ENCODE measurements around the gene DHX16.

The DHX16 gene

GRCh38 chr6:30717129-30717844 is 44.5 kb upstream of the DHX16 start, which contains the start of gene MDC1:
Gene MDC1 (minus strand): TSS chr6:30717281. CDS start chr6:30715175, 2,106 bp downstream.
- peak; percentile 35 for TF ChIP-seq CTCF (IDR thresholded peaks at IDR 0.05; ENCODE audit: low read depth, low read length)

GRCh38 chr6:30716879-30717128 is 44.0 kb upstream of the DHX16 start:
- peak overlapping the region; percentile 75 to 76 for H3K4me3 ChIP-seq (replicated peaks in 1 of 2; ENCODE audit: low read depth in 2 of 2, low read length in 2 of 2)
- DNase-seq (ENCODE audit: low read depth in 2 of 2) = no peak
- TF ChIP-seq CTCF (IDR thresholded peaks at IDR 0.05; ENCODE audit: low read depth, low read length) = no peak

More at GRCh38 chr6:30717129-30717844, 44.5 kb upstream of the DHX16 start, which contains the start of gene MDC1:
- peak; percentile 100 for DNase-seq (ENCODE audit: low read depth in 2 of 2)
- peak within 1 kb of the TSS; percentile 75 to 76 for H3K4me3 ChIP-seq (replicated peaks in 1 of 2; ENCODE audit: low read depth in 2 of 2, low read length in 2 of 2)

GRCh38 chr6:30714263-30714662 is 41.5 kb upstream of the DHX16 start:
- TF ChIP-seq CTCF (IDR thresholded peaks at IDR 0.05; ENCODE audit: low read depth, low read length) = no peak

GRCh38 chr6:30712441-30712945 is 39.7 kb upstream of the DHX16 start:
- DNase-seq (ENCODE audit: low read depth in 2 of 2) = no peak
- no peak overlapping the region for H3K4me3 ChIP-seq (replicated peaks in 1 of 2; ENCODE audit: low read depth in 2 of 2, low read length in 2 of 2)
- TF ChIP-seq CTCF (IDR thresholded peaks at IDR 0.05; ENCODE audit: low read depth, low read length) = no peak

More at GRCh38 chr6:30714263-30714662, 41.5 kb upstream of the DHX16 start:
- no peak for DNase-seq (ENCODE audit: low read depth in 2 of 2)
- H3K4me3 ChIP-seq (replicated peaks in 1 of 2; ENCODE audit: low read depth in 2 of 2, low read length in 2 of 2) = no peak overlapping the region

GRCh38 chr6:30711758-30712380 is 39.1 kb upstream of the DHX16 start:
- TF ChIP-seq CTCF (IDR thresholded peaks at IDR 0.05; ENCODE audit: low read depth, low read length) = no peak
- DNase-seq (ENCODE audit: low read depth in 2 of 2) = no peak
- H3K4me3 ChIP-seq (replicated peaks in 1 of 2; ENCODE audit: low read depth in 2 of 2, low read length in 2 of 2) = no peak overlapping the region

- no peak overlapping the region for H3K4me3 ChIP-seq (replicated peaks in 1 of 2; ENCODE audit: low read depth in 2 of 2, low read length in 2 of 2)
- TF ChIP-seq CTCF (IDR thresholded peaks at IDR 0.05; ENCODE audit: low read depth, low read length) = no peak
- DNase-seq (ENCODE audit: low read depth in 2 of 2) = no peak
These were observed 36.5 kb upstream of the DHX16 start for GRCh38 chr6:30709101-30709868.

Measured in cardiac fibroblast (primary cell).